ENCODE results near the gene ASAP3. TPM values are rescaled to one million over a fixed set of nuclear protein-coding genes. Genes with fewer than 3 reads are reported as not detected.

The ASAP3 gene
- total RNA-seq = under 1 TPM; 0.49 to 0.90 (median 0.66) TPM

GRCh38 chr1:23483321-23484252 lies at the start of gene ASAP3:
TSS of gene ASAP3 (minus strand) at chr1:23484179. CDS start at chr1:23484133, 46 bp downstream.
- peak; percentile 71 to 76 for ATAC-seq
- peak; percentile 11 for DNase-seq
- peaks cover 17% of the 10 kb centered on the region for H3K4me1 Mint-ChIP-seq (ENCODE audit: low read depth)
- peak within 1 kb of the TSS; percentile 80 for H3K4me3 Mint-ChIP-seq
- H3K36me3 Mint-ChIP-seq (ENCODE audit: insufficient read depth) = no peaks in the 10 kb centered on the region
- no peaks in the 10 kb centered on the region for H3K9me3 Mint-ChIP-seq
- H3K27me3 Mint-ChIP-seq (ENCODE audit: low read depth) = peaks cover 24% of the 10 kb centered on the region

- no peak overlapping the region for H3K4me3 Mint-ChIP-seq
- H3K36me3 Mint-ChIP-seq (ENCODE audit: insufficient read depth) = no peaks in the 10 kb centered on the region
- peak; percentile 13 to 24 for ATAC-seq
- no peaks in the 10 kb centered on the region for H3K9me3 Mint-ChIP-seq
- H3K27me3 Mint-ChIP-seq (ENCODE audit: low read depth) = no peaks in the 10 kb centered on the region
- peaks cover 58% of the 10 kb centered on the region for H3K4me1 Mint-ChIP-seq (ENCODE audit: low read depth)
- DNase-seq = no peak
These were observed 49.5 kb upstream of the ASAP3 start for GRCh38 chr1:23533246-23534023.

- peaks cover 71% of the 10 kb centered on the region for H3K4me1 Mint-ChIP-seq (ENCODE audit: low read depth)
- ATAC-seq = no peak
- no peaks in the 10 kb centered on the region for H3K36me3 Mint-ChIP-seq (ENCODE audit: insufficient read depth)
- DNase-seq = no peak
- H3K9me3 Mint-ChIP-seq = no peaks in the 10 kb centered on the region
- H3K4me3 Mint-ChIP-seq = peak overlapping the region; percentile 84
- no peaks in the 10 kb centered on the region for H3K27me3 Mint-ChIP-seq (ENCODE audit: low read depth)
These were observed 47.6 kb upstream of the ASAP3 start for GRCh38 chr1:23531562-23532094.

- no peaks in the 10 kb centered on the region for H3K27me3 Mint-ChIP-seq (ENCODE audit: low read depth)
These were observed 47.0 kb upstream of the ASAP3 start, which contains the start of gene E2F2 for GRCh38 chr1:23530747-23531561. TSS of gene E2F2 (minus strand) at chr1:23531233. CDS start at chr1:23530793, 440 bp downstream.

GRCh38 chr1:23530087-23530746 lies 46.2 kb upstream of the ASAP3 start:
- peak overlapping the region; percentile 64 for H3K4me3 Mint-ChIP-seq
- no peaks in the 10 kb centered on the region for H3K9me3 Mint-ChIP-seq
- no peaks in the 10 kb centered on the region for H3K27me3 Mint-ChIP-seq (ENCODE audit: low read depth)
- H3K4me1 Mint-ChIP-seq (ENCODE audit: low read depth) = peaks cover 81% of the 10 kb centered on the region
- no peaks in the 10 kb centered on the region for H3K36me3 Mint-ChIP-seq (ENCODE audit: insufficient read depth)
- no peak for DNase-seq
- peak; percentile 6 to 11 for ATAC-seq

More at GRCh38 chr1:23530747-23531561, 47.0 kb upstream of the ASAP3 start, which contains the start of gene E2F2:
- DNase-seq = peak; percentile 72
- peaks cover 78% of the 10 kb centered on the region for H3K4me1 Mint-ChIP-seq (ENCODE audit: low read depth)
- peak within 1 kb of the TSS; percentile 84 for H3K4me3 Mint-ChIP-seq
- no peaks in the 10 kb centered on the region for H3K9me3 Mint-ChIP-seq
- peak; percentile 73 to 76 for ATAC-seq
- no peaks in the 10 kb centered on the region for H3K36me3 Mint-ChIP-seq (ENCODE audit: insufficient read depth)

GRCh38 chr1:23529146-23530086 lies 45.4 kb upstream of the ASAP3 start:
- peaks cover 87% of the 10 kb centered on the region for H3K4me1 Mint-ChIP-seq (ENCODE audit: low read depth)
- H3K9me3 Mint-ChIP-seq = no peaks in the 10 kb centered on the region
- ATAC-seq (no peak), DNase-seq (no peak)
- H3K4me3 Mint-ChIP-seq = peak overlapping the region; percentile 64
- no peaks in the 10 kb centered on the region for H3K36me3 Mint-ChIP-seq (ENCODE audit: insufficient read depth)
- H3K27me3 Mint-ChIP-seq (ENCODE audit: low read depth) = no peaks in the 10 kb centered on the region

GRCh38 chr1:23528250-23528978 lies 44.4 kb upstream of the ASAP3 start:
- Mint-ChIP-seq H3K36me3 (ENCODE audit: insufficient read depth) (no peaks in the 10 kb centered on the region), H3K4me3 (peak overlapping the region; percentile 43), H3K9me3 (no peaks in the 10 kb centered on the region), H3K27me3 (ENCODE audit: low read depth) (no peaks in the 10 kb centered on the region), H3K4me1 (ENCODE audit: low read depth) (peaks cover 88% of the 10 kb centered on the region)
- ATAC-seq (peak; percentile 74 to 78), DNase-seq (peak; percentile 66)

- DNase-seq (no peak), ATAC-seq (peak; percentile 2)
- Mint-ChIP-seq H3K4me1 (ENCODE audit: low read depth) (peaks cover 82% of the 10 kb centered on the region), H3K9me3 (no peaks in the 10 kb centered on the region), H3K27me3 (ENCODE audit: low read depth) (no peaks in the 10 kb centered on the region), H3K4me3 (peak overlapping the region; percentile 43), H3K36me3 (ENCODE audit: insufficient read depth) (no peaks in the 10 kb centered on the region)
These were observed 43.9 kb upstream of the ASAP3 start for GRCh38 chr1:23527900-23528249.

- DNase-seq (no peak), ATAC-seq (no peak)
- Mint-ChIP-seq H3K36me3 (ENCODE audit: insufficient read depth) (no peaks in the 10 kb centered on the region), H3K4me1 (ENCODE audit: low read depth) (peaks cover 82% of the 10 kb centered on the region), H3K9me3 (no peaks in the 10 kb centered on the region), H3K4me3 (no peak overlapping the region), H3K27me3 (ENCODE audit: low read depth) (no peaks in the 10 kb centered on the region)
These were observed 43.4 kb upstream of the ASAP3 start for GRCh38 chr1:23527366-23527765.

- H3K9me3 Mint-ChIP-seq = no peaks in the 10 kb centered on the region
- DNase-seq = no peak
These were observed 42.5 kb upstream of the ASAP3 start for GRCh38 chr1:23526329-23527041.

GRCh38 chr1:23525558-23526250 lies 41.7 kb upstream of the ASAP3 start:
- DNase-seq = no peak
- Mint-ChIP-seq H3K36me3 (ENCODE audit: insufficient read depth) (no peaks in the 10 kb centered on the region), H3K4me3 (peak overlapping the region; percentile 55)

More at GRCh38 chr1:23526329-23527041, 42.5 kb upstream of the ASAP3 start:
- H3K36me3 Mint-ChIP-seq (ENCODE audit: insufficient read depth) = no peaks in the 10 kb centered on the region
- no peak for ATAC-seq
- peaks cover 74% of the 10 kb centered on the region for H3K4me1 Mint-ChIP-seq (ENCODE audit: low read depth)
- H3K4me3 Mint-ChIP-seq = no peak overlapping the region
- H3K27me3 Mint-ChIP-seq (ENCODE audit: low read depth) = no peaks in the 10 kb centered on the region

More at GRCh38 chr1:23525558-23526250, 41.7 kb upstream of the ASAP3 start:
- Mint-ChIP-seq H3K9me3 (no peaks in the 10 kb centered on the region), H3K4me1 (ENCODE audit: low read depth) (peaks cover 69% of the 10 kb centered on the region), H3K27me3 (ENCODE audit: low read depth) (no peaks in the 10 kb centered on the region)
- ATAC-seq = no peak
